Measurements from ENCODE around the gene DEPDC5.

DEPDC5 gene

GRCh38 chr22:31951194-31952093 lies 197.6 kb downstream of the DEPDC5 start:
- peaks cover 85% of the 10 kb centered on the region for H3K36me3 ChIP-seq (ENCODE audit: control insufficient read depth, insufficient read depth, low read length)

GRCh38 chr22:31952094-31952401 lies 198.2 kb downstream of the DEPDC5 start:
- Histone ChIP-seq H3K4me1 (ENCODE audit: control insufficient read depth, insufficient read depth, low read length) (peaks cover 37% of the 10 kb centered on the region), H3K27ac (ENCODE audit: low read depth, low read length) (no peak overlapping the region), H3K4me3 (ENCODE audit: low read depth, low read length) (no peak overlapping the region), H3K27me3 (ENCODE audit: control insufficient read depth, insufficient read depth, low read length) (no peaks in the 10 kb centered on the region), H3K9ac (ENCODE audit: low read depth, low read length) (no peak overlapping the region), H3K36me3 (ENCODE audit: control insufficient read depth, insufficient read depth, low read length) (peaks cover 85% of the 10 kb centered on the region), H3K9me3 (ENCODE audit: control insufficient read depth, insufficient read depth, low read length) (no peaks in the 10 kb centered on the region)

More at GRCh38 chr22:31951194-31952093, 197.6 kb downstream of the DEPDC5 start:
- no peak overlapping the region for H3K27ac ChIP-seq (ENCODE audit: low read depth, low read length)
- H3K4me3 ChIP-seq (ENCODE audit: low read depth, low read length): no peak overlapping the region
- no peaks in the 10 kb centered on the region for H3K9me3 ChIP-seq (ENCODE audit: control insufficient read depth, insufficient read depth, low read length)
- H3K9ac ChIP-seq (ENCODE audit: low read depth, low read length): no peak overlapping the region
- peaks cover 43% of the 10 kb centered on the region for H3K4me1 ChIP-seq (ENCODE audit: control insufficient read depth, insufficient read depth, low read length)
- H3K27me3 ChIP-seq (ENCODE audit: control insufficient read depth, insufficient read depth, low read length): no peaks in the 10 kb centered on the region

- Histone ChIP-seq H3K27me3 (ENCODE audit: control insufficient read depth, insufficient read depth, low read length) (no peaks in the 10 kb centered on the region), H3K9me3 (ENCODE audit: control insufficient read depth, insufficient read depth, low read length) (no peaks in the 10 kb centered on the region), H3K4me1 (ENCODE audit: control insufficient read depth, insufficient read depth, low read length) (peaks cover 34% of the 10 kb centered on the region), H3K36me3 (ENCODE audit: control insufficient read depth, insufficient read depth, low read length) (peaks cover 85% of the 10 kb centered on the region), H3K27ac (ENCODE audit: low read depth, low read length) (no peak overlapping the region), H3K9ac (ENCODE audit: low read depth, low read length) (no peak overlapping the region), H3K4me3 (ENCODE audit: low read depth, low read length) (no peak overlapping the region)
Measured at GRCh38 chr22:31952472-31952871, 198.7 kb downstream of the DEPDC5 start.

GRCh38 chr22:31953261-31953660 lies 199.4 kb downstream of the DEPDC5 start:
- H3K4me3 ChIP-seq (ENCODE audit: low read depth, low read length): no peak overlapping the region
- no peaks in the 10 kb centered on the region for H3K9me3 ChIP-seq (ENCODE audit: control insufficient read depth, insufficient read depth, low read length)
- H3K27me3 ChIP-seq (ENCODE audit: control insufficient read depth, insufficient read depth, low read length): no peaks in the 10 kb centered on the region
- H3K36me3 ChIP-seq (ENCODE audit: control insufficient read depth, insufficient read depth, low read length): peaks cover 85% of the 10 kb centered on the region
- H3K9ac ChIP-seq (ENCODE audit: low read depth, low read length): no peak overlapping the region
- no peak overlapping the region for H3K27ac ChIP-seq (ENCODE audit: low read depth, low read length)
- H3K4me1 ChIP-seq (ENCODE audit: control insufficient read depth, insufficient read depth, low read length): peaks cover 34% of the 10 kb centered on the region

- H3K27ac ChIP-seq (ENCODE audit: low read depth, low read length): no peak overlapping the region
- no peak overlapping the region for H3K4me3 ChIP-seq (ENCODE audit: low read depth, low read length)
- H3K36me3 ChIP-seq (ENCODE audit: control insufficient read depth, insufficient read depth, low read length): peaks cover 69% of the 10 kb centered on the region
- no peaks in the 10 kb centered on the region for H3K9me3 ChIP-seq (ENCODE audit: control insufficient read depth, insufficient read depth, low read length)
- no peaks in the 10 kb centered on the region for H3K27me3 ChIP-seq (ENCODE audit: control insufficient read depth, insufficient read depth, low read length)
- peaks cover 34% of the 10 kb centered on the region for H3K4me1 ChIP-seq (ENCODE audit: control insufficient read depth, insufficient read depth, low read length)
- no peak overlapping the region for H3K9ac ChIP-seq (ENCODE audit: low read depth, low read length)
Measured at GRCh38 chr22:31954535-31955523, 201.0 kb downstream of the DEPDC5 start.

- H3K36me3 ChIP-seq (ENCODE audit: control insufficient read depth, insufficient read depth, low read length): peaks cover 54% of the 10 kb centered on the region
- peaks cover 30% of the 10 kb centered on the region for H3K4me1 ChIP-seq (ENCODE audit: control insufficient read depth, insufficient read depth, low read length)
- no peaks in the 10 kb centered on the region for H3K9me3 ChIP-seq (ENCODE audit: control insufficient read depth, insufficient read depth, low read length)
Measured at GRCh38 chr22:31956360-31956759, 202.5 kb downstream of the DEPDC5 start.

More at GRCh38 chr22:31956360-31956759, 202.5 kb downstream of the DEPDC5 start:
- H3K9ac ChIP-seq (ENCODE audit: low read depth, low read length): no peak overlapping the region
- no peak overlapping the region for H3K4me3 ChIP-seq (ENCODE audit: low read depth, low read length)
- H3K27ac ChIP-seq (ENCODE audit: low read depth, low read length): no peak overlapping the region
- no peaks in the 10 kb centered on the region for H3K27me3 ChIP-seq (ENCODE audit: control insufficient read depth, insufficient read depth, low read length)

Measured in HUES48 (cell line).